ENCODE results near the gene SHISAL1.

DNA sequence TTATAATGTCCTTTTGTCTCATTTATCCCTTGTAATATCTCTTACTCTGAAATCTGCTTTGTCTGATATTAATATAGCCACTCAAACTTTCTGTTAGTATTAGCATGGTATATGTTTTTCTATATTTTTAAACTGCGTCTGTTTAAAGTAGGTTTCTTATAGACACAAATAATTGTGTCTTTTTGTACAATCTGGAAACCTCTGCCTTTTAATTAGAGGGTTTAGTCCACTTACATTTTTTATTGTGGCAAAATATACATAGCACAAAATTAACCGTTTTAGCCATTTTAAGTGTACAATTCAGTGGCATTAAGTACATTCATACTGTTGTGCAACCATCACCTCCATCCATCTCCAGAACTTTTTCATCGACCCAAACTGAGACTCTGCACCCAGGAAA lies 103.4 kb downstream of the SHISAL1 start:
- no peak for TF ChIP-seq CTCF (IDR thresholded peaks at IDR 0.05)
- no peak for TF ChIP-seq EP300 (IDR thresholded peaks at IDR 0.05)

Measured in ovary (tissue), 3 donors.